SK-N-SH (cell line): ENCODE data around the gene C1D. TPM values are rescaled to one million over a fixed set of nuclear protein-coding genes. Genes with fewer than 3 reads are reported as not detected.

ENCODE experiments used
- CTCF ChIA-PET: fragments of 300-600, 350-600 bp; formaldehyde crosslinking; extraction: SDS; loops from one replicate; lab custom pipeline; 2021; lab: Yijun Ruan, JAX
- POLR2A ChIA-PET: fragments of 350-600 bp; sonication (Branson Sonifier 250); formaldehyde crosslinking; extraction: SDS; loops from one replicate; lab custom pipeline; 2020; ENCODE audit warnings: antibody characterized with exemption, inconsistent platforms; lab: Yijun Ruan, JAX
- DNase-seq: peaks from one replicate; pipeline ENCODE4 v3.0.0; 2012
- H2AFZ ChIP-seq: fragments of 200-600 bp; sonication (generic); 2 replicates; pipeline ENCODE4 v1.8.1; 2016; ENCODE audit warnings: antibody characterized with exemption, mild to moderate bottlenecking, low read depth
- H3F3A ChIP-seq: fragments of 200-600 bp; sonication (generic); replicated peaks from 2 replicates; pipeline ENCODE3; 2016; ENCODE audit warnings: antibody characterized with exemption, mild to moderate bottlenecking; ENCODE audit not compliant: insufficient read depth
- H3K27ac ChIP-seq, 2 experiments: fragments of 200-500 bp in 1 of 2; fragments of 200-600 bp in 1 of 2; sonication (Bioruptor generic) in 1 of 2; sonication (generic), shearing (Covaris generic) in 1 of 2; 2 replicates each; pipeline versions ENCODE4 v1.5.1 to v1.6.1; 2014 to 2016; ENCODE audit warnings: low read depth in 2 of 2, inconsistent platforms in 1 of 2, low read length in 1 of 2, mild to moderate bottlenecking in 1 of 2, mixed read lengths in 1 of 2
- H3K27me3 ChIP-seq: fragments of 200-600 bp; sonication (generic), shearing (Covaris generic); 2 replicates; pipeline ENCODE4 v1.6.1; 2016; ENCODE audit warnings: mixed run types; ENCODE audit not compliant: insufficient read depth
- H3K36me3 ChIP-seq, 2 experiments: fragments of 200-500 bp in 1 of 2; fragments of 200-600 bp in 1 of 2; sonication (Bioruptor generic) in 1 of 2; sonication (generic) in 1 of 2; replicated peaks in 1 of 2; 2 replicates each; pipeline versions ENCODE3 to v1.5.1; 2014 to 2016; ENCODE audit warnings: low read length in 1 of 2, mild to moderate bottlenecking in 1 of 2; ENCODE audit not compliant: insufficient read depth in 2 of 2, control insufficient read depth in 1 of 2
- H3K4me1 ChIP-seq, 2 experiments: fragments of 200-500 bp in 1 of 2; fragments of 200-600 bp in 1 of 2; sonication (Bioruptor generic) in 1 of 2; sonication (generic), shearing (Covaris generic) in 1 of 2; 2 replicates each; pipeline versions ENCODE4 v1.5.1 to v1.6.1; 2014 to 2016; ENCODE audit warnings: low read depth in 1 of 2, low read length in 1 of 2, mixed run types in 1 of 2; ENCODE audit not compliant: insufficient read depth in 2 of 2, control insufficient read depth in 1 of 2
- H3K4me2 ChIP-seq: fragments of 200-600 bp; sonication (generic), shearing (Covaris generic); 2 replicates; pipeline ENCODE4 v1.6.1; 2017; ENCODE audit warnings: mixed run types
- H3K4me3 ChIP-seq, 2 experiments: fragments of 200-500 bp in 1 of 2; fragments of 200-600 bp in 1 of 2; sonication (Bioruptor generic) in 1 of 2; sonication (generic), shearing (Covaris generic) in 1 of 2; 2 replicates each; pipeline versions ENCODE4 v1.5.1 to v1.8.1; 2014 to 2016; ENCODE audit warnings: low read depth in 2 of 2, inconsistent platforms in 1 of 2, low read length in 1 of 2, mild to moderate bottlenecking in 1 of 2, mixed read lengths in 1 of 2, moderate library complexity in 1 of 2
- H3K79me2 ChIP-seq: fragments of 200-600 bp; sonication (generic); 2 replicates; pipeline ENCODE4 v1.8.1; 2017; ENCODE audit warnings: mild to moderate bottlenecking; ENCODE audit not compliant: insufficient read depth
- H3K9ac ChIP-seq: fragments of 200-600 bp; sonication (generic); 2 replicates; pipeline ENCODE4 v1.6.1; 2017; ENCODE audit warnings: mixed run types
- H3K9me2 ChIP-seq: fragments of 200-600 bp; sonication (generic); 2 replicates; pipeline ENCODE4 v1.6.1; 2017; ENCODE audit warnings: mixed run types
- H3K9me3 ChIP-seq: fragments of 200-600 bp; sonication (generic); 2 replicates; pipeline ENCODE4 v1.6.1; 2017; ENCODE audit warnings: mixed run types, mild to moderate bottlenecking, moderate library complexity
- H4K20me1 ChIP-seq: fragments of 200-600 bp; sonication (generic); 2 replicates; pipeline ENCODE4 v1.6.1; 2017; ENCODE audit warnings: mild to moderate bottlenecking, mixed run types; ENCODE audit not compliant: insufficient read depth
- CHD2 ChIP-seq: fragments of 150-350 bp; IDR thresholded peaks from 2 replicates; pipeline ENCODE4 v1.6.1; 2018; ENCODE audit warnings: low read length; ENCODE audit not compliant: partially characterized antibody
- EP300 ChIP-seq, 2 experiments: IDR thresholded peaks; 2 replicates each; pipeline versions ENCODE4 v1.4.0 to v1.6.1; 2012; ENCODE audit warnings: borderline replicate concordance in 1 of 2, low read depth in 1 of 2, low read length in 1 of 2
- EZH2phosphoT487 ChIP-seq: fragments of 200-600 bp; sonication (generic); IDR thresholded peaks from 2 replicates; pipeline ENCODE4 v1.6.1; 2017; ENCODE audit warnings: low read depth, mixed run types, mild to moderate bottlenecking, antibody characterized with exemption, moderate library complexity, borderline replicate concordance
- FOSL2 ChIP-seq: IDR thresholded peaks from 2 replicates; pipeline ENCODE4 v1.4.0; 2012; ENCODE audit warnings: low read depth, mild to moderate bottlenecking, moderate library complexity, borderline replicate concordance
- GABPA ChIP-seq: IDR thresholded peaks from 2 replicates; pipeline ENCODE4 v1.4.0; 2012; ENCODE audit warnings: low read depth, mild to moderate bottlenecking
- GATA2 ChIP-seq: sonication (generic); formaldehyde crosslinking; IDR thresholded peaks from 2 replicates; pipeline ENCODE4 v1.5.0; 2020; ENCODE audit warnings: mild to moderate bottlenecking, missing genetic modification reagents
- JUND ChIP-seq: IDR thresholded peaks from 2 replicates; pipeline ENCODE4 v1.4.0; 2012
- MAX ChIP-seq: IDR thresholded peaks from 2 replicates; pipeline ENCODE4 v1.4.0; 2012; ENCODE audit warnings: low read depth
- MEF2A ChIP-seq: IDR thresholded peaks from 2 replicates; pipeline ENCODE4 v1.4.0; 2012; ENCODE audit warnings: low read depth, borderline replicate concordance
- MXI1 ChIP-seq: IDR thresholded peaks from 2 replicates; pipeline ENCODE4 v1.6.1; 2012; ENCODE audit warnings: mild to moderate bottlenecking, low read depth, low read length, improper control_type of control experiment
- NRF1 ChIP-seq: IDR thresholded peaks from 2 replicates; pipeline ENCODE4 v1.6.1; 2012; ENCODE audit warnings: low read depth, mild to moderate bottlenecking, low read length
- POLR2AphosphoS5 ChIP-seq: IDR thresholded peaks from 2 replicates; pipeline ENCODE4 v1.6.1; 2012; ENCODE audit warnings: low read depth, low read length
- RAD21 ChIP-seq: IDR thresholded peaks from 2 replicates; pipeline ENCODE4 v1.6.1; 2012; ENCODE audit warnings: mild to moderate bottlenecking, low read length
- RFX5 ChIP-seq: IDR thresholded peaks from 2 replicates; pipeline ENCODE4 v1.6.1; 2012; ENCODE audit warnings: mild to moderate bottlenecking, improper control_type of control experiment, low read length
- RXRA ChIP-seq: IDR thresholded peaks from 2 replicates; pipeline ENCODE4 v1.4.0; 2012; ENCODE audit warnings: low read depth, mild to moderate bottlenecking, borderline replicate concordance
- SMC3 ChIP-seq: IDR thresholded peaks from 2 replicates; pipeline ENCODE4 v1.6.1; 2012; ENCODE audit warnings: low read depth, low read length, improper control_type of control experiment
- TAF1 ChIP-seq: IDR thresholded peaks from 2 replicates; pipeline ENCODE4 v1.6.1; 2012; ENCODE audit warnings: low read depth, mild to moderate bottlenecking, low read length, moderate library complexity, borderline replicate concordance
- TCF12 ChIP-seq: IDR thresholded peaks from 2 replicates; pipeline ENCODE4 v1.4.0; 2012
- USF1 ChIP-seq: IDR thresholded peaks from 2 replicates; pipeline ENCODE4 v1.4.0; 2012; ENCODE audit warnings: low read depth, borderline replicate concordance
- WGBS: methylation state at CpG from one replicate; pipeline ENCODE4 v1.1.6; 2017; ENCODE audit warnings: low lambda C conversion rate; 5-methylcytosine and 5-hydroxymethylcytosine counted together
- polyA plus RNA-seq, 3 experiments: library from polyadenylated mRNA; depleted of rRNA; stranded (reverse); fragments of >200 nt; gene quantifications; 2 replicates each; pipeline ENCODE4 v1.2.3, GENCODE V29; 2012
- TF ChIP-seq, protein P1 (sequence below): IDR thresholded peaks from 2 replicates; pipeline ENCODE4 v1.6.1; 2012; ENCODE audit warnings: mild to moderate bottlenecking, low read depth, low read length, moderate library complexity
- TF ChIP-seq, protein P2 (sequence below): fragments of 200-600 bp; sonication (generic); IDR thresholded peaks from 2 replicates; pipeline ENCODE4 v1.6.1; 2017; ENCODE audit warnings: antibody characterized with exemption, mild to moderate bottlenecking, moderate library complexity

C1D gene
- polyA plus RNA-seq, 1 of the 3 experiments (the other 2 are of a cell fraction), result 45.9 TPM

GRCh38 chr2:68023904-68024303 is 38.9 kb downstream of the C1D start:
- no peak for DNase-seq
- H3F3A ChIP-seq, result peaks cover 18% of the 10 kb centered on the region
- no peak overlapping the region for H3K9ac ChIP-seq
- H3K9me2 ChIP-seq, result no peaks in the 10 kb centered on the region
- ChIA-PET CTCF (interaction anchor here (0.6 to 1.0 kb wide), 3 partner anchors 8 to 547 kb away, joined by 3 to 4 read pairs (median 3); no protein-coding TSS in a partner anchor), POLR2A (no interaction called here)
- TF ChIP-seq GATA2 (CRISPR knock-in tag) (no peak), POLR2AphosphoS5 (no peak), TCF12 (no peak), JUND (no peak), CHD2 (no peak), EZH2phosphoT487 (no peak), MAX (no peak)
- TF ChIP-seq, protein P1, sequence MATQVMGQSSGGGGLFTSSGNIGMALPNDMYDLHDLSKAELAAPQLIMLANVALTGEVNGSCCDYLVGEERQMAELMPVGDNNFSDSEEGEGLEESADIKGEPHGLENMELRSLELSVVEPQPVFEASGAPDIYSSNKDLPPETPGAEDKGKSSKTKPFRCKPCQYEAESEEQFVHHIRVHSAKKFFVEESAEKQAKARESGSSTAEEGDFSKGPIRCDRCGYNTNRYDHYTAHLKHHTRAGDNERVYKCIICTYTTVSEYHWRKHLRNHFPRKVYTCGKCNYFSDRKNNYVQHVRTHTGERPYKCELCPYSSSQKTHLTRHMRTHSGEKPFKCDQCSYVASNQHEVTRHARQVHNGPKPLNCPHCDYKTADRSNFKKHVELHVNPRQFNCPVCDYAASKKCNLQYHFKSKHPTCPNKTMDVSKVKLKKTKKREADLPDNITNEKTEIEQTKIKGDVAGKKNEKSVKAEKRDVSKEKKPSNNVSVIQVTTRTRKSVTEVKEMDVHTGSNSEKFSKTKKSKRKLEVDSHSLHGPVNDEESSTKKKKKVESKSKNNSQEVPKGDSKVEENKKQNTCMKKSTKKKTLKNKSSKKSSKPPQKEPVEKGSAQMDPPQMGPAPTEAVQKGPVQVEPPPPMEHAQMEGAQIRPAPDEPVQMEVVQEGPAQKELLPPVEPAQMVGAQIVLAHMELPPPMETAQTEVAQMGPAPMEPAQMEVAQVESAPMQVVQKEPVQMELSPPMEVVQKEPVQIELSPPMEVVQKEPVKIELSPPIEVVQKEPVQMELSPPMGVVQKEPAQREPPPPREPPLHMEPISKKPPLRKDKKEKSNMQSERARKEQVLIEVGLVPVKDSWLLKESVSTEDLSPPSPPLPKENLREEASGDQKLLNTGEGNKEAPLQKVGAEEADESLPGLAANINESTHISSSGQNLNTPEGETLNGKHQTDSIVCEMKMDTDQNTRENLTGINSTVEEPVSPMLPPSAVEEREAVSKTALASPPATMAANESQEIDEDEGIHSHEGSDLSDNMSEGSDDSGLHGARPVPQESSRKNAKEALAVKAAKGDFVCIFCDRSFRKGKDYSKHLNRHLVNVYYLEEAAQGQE, result no peak
- H4K20me1 ChIP-seq, result no peaks in the 10 kb centered on the region
- H2AFZ ChIP-seq, result no peak overlapping the region
- H3K79me2 ChIP-seq, result no peaks in the 10 kb centered on the region
- 88% methylated on average over 4 of the region's 16 CpGs for WGBS
- peaks cover 0 to 12% of the 10 kb centered on the region in 2 experiments; a peak in 3 of 4 replicates for H3K4me1 ChIP-seq
- no peak overlapping the region for H3K27ac ChIP-seq
- H3K36me3 ChIP-seq, result no peaks in the 10 kb centered on the region
- no peak overlapping the region for H3K4me2 ChIP-seq
- no peaks in the 10 kb centered on the region for H3K9me3 ChIP-seq
- no peaks in the 10 kb centered on the region for H3K27me3 ChIP-seq
- H3K4me3 ChIP-seq, result no peak overlapping the region

DNA sequence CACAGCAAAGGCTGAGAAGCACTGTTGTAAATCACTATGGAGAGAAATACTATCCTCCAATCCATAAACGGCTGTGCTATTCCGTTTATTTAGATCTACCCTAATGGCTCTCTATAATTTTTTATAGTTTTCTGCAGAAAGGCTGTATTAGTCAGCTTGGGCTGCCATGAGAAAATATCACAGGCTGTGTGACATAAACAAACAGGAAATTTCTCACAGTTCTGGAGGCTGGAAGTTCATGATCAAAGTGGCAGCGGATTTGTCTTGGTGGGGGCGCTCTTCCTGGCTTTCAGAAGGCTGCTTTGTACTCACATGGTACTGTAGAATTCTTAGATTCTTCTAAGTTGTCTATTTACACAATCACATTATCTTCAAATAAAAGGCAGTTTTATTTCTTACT is 44.1 kb downstream of the C1D start:
- Histone ChIP-seq H3K27me3 (no peaks in the 10 kb centered on the region), H3K9me3 (no peaks in the 10 kb centered on the region), H3K9ac (no peak overlapping the region), H3K4me3 (no peak overlapping the region), H3K4me1 (no peaks in the 10 kb centered on the region), H3K9me2 (no peaks in the 10 kb centered on the region), H3K36me3 (no peaks in the 10 kb centered on the region), H3F3A (no peaks in the 10 kb centered on the region), H3K4me2 (no peak overlapping the region), H3K79me2 (no peaks in the 10 kb centered on the region), H2AFZ (no peak overlapping the region), H3K27ac (no peak overlapping the region), H4K20me1 (no peaks in the 10 kb centered on the region)
- DNase-seq, result no peak
- ChIA-PET POLR2A (no interaction called here), CTCF (interaction anchor here (1.0 to 1.4 kb wide), 2 partner anchors 12 to 13 kb away, joined by 4 to 5 read pairs; no protein-coding TSS in a partner anchor)
- 96% methylated on average over 4 of the region's 4 CpGs for WGBS
- no peak for TF ChIP-seq EP300 (IDR thresholded peaks at IDR 0.05; ENCODE audit: borderline replicate concordance in 1 of 2, low read depth in 1 of 2, low read length in 1 of 2)
- no peak for TF ChIP-seq GABPA
- no peak for TF ChIP-seq TCF12
- TF ChIP-seq CHD2, result no peak
- no peak for TF ChIP-seq RFX5
- TF ChIP-seq, protein P2, sequence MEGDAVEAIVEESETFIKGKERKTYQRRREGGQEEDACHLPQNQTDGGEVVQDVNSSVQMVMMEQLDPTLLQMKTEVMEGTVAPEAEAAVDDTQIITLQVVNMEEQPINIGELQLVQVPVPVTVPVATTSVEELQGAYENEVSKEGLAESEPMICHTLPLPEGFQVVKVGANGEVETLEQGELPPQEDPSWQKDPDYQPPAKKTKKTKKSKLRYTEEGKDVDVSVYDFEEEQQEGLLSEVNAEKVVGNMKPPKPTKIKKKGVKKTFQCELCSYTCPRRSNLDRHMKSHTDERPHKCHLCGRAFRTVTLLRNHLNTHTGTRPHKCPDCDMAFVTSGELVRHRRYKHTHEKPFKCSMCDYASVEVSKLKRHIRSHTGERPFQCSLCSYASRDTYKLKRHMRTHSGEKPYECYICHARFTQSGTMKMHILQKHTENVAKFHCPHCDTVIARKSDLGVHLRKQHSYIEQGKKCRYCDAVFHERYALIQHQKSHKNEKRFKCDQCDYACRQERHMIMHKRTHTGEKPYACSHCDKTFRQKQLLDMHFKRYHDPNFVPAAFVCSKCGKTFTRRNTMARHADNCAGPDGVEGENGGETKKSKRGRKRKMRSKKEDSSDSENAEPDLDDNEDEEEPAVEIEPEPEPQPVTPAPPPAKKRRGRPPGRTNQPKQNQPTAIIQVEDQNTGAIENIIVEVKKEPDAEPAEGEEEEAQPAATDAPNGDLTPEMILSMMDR, result no peak
- TF ChIP-seq RAD21, result no peak
- TF ChIP-seq NRF1, result no peak
- TF ChIP-seq SMC3, result no peak
- TF ChIP-seq USF1, result no peak
- TF ChIP-seq MXI1, result no peak
- TF ChIP-seq RXRA, result no peak
- no peak for TF ChIP-seq MEF2A
- TF ChIP-seq FOSL2, result no peak
- TF ChIP-seq TAF1, result no peak
- TF ChIP-seq EZH2phosphoT487, result no peak
